ENCODE measurements around the gene OPN1SW.

Gene OPN1SW

DNA sequence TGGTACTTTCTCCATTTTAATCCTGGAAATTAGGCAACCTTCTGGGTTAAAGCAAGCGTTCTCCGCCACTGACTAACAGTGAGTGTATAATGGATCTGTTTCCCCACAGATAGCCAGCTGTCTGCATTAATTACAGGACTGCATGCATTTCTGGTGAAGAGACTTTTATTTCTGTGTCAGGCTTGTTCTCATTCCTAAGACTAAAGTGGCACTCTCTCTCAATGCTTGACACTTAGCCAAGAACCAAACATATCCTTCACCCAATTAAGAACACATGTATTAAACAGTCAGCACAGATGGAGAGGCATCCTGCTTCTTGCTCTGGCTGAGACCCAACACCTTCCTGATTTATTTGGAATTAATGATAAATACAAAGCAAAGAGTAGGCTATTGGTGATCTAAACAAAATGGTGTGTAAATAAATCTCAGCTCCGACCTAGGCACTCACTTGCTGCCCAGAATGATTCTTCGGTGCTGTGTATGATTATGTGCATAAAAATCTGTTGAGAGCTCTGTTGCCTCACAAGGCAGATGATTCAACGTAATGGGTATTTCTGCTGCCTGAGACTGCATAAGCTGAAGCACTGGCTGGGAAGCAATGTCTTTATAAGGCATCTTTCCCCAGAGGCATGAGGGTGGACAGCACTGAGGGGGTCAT lies 19.6 kb downstream of the OPN1SW start:
- no peak for DNase-seq

DNA sequence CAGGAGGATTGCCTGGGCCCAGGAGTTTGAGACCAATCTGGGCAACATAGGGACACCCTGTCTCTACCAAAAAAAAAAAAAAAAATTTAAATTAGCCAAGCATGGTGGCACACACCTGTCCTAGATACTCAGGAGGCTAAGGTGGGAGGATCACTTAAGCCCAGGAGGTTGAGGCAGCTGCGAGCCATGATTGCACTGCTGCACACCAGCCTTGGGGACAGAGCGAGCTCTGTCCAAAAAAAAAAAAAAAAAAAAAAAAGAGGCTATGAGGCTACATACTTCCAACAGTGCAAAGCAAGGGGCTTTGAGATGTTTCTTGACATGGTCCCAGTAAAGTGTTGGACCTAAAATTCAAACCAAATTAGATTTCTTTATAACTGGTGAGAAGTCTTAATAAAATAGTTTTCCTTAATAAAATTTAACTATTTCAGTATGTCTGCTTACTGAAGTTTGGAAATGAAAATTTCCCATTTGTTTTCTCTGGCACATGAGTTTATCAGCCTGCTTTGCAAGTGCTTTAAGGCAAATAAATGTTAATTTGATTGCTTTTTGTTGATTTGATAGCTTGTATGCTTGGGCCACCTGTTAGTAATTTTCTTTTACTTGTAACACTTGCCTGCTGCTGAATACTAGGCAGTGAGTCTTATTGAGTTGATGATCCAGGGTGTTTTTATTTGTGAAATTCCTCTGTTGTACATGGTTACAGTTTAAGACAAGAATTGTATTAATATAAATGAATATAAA lies 20.3 kb downstream of the OPN1SW start:
- DNase-seq: no peak

DNA sequence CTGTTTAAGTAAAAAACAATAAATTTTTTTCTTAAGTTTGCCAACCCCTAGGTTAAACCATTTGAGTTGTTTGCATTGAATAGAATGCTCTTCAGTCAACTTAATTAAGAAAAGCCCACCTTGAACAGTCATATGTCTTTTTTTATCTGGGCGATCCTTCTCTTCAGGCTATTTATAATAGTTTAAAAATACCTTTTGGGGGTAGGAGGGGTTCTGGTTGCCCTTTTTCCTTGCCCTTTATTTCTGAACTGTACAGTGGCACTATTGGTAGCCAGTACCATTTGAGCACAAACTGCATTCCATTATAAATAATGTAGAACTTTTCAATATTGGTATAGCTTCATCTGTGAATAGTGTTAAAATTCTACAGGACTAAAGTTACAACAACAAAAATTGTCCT lies 23.3 kb downstream of the OPN1SW start:
- no peak for DNase-seq

DNA sequence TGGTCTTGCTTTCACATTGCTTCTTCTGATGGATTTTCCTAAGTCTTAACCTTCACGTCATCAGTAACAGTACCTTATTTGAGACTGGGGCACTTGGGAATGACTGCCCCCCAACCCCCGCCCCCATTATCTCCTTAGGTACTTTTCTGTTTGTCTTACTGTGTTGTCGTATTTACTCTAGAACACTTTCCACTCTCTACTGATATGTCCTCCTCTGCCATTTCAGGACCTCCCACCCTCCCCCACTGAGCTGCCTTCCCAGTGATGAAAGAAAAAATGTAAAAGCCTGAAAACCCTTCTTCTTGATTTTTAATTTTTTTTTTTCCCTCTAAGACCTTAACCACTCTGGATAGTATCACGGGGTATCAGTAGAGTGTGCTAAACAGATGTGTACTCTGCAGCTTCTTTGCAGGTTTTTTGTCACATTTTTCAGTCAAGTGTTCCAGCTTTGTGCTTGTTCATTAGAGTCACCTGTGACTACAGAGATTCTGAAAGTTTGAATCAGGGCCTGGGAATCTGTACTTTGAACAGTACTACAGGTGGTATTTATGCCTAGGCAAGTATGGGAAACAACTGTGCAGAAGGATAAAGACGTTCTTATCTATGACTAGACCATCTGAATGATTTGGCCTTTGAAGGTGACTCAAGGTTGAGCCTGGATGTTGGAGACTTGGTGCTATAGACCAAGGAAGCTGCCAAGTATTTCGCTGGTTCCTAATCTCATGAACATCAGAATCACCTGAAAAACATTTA lies 28.1 kb downstream of the OPN1SW start:
- no peak for DNase-seq

DNA sequence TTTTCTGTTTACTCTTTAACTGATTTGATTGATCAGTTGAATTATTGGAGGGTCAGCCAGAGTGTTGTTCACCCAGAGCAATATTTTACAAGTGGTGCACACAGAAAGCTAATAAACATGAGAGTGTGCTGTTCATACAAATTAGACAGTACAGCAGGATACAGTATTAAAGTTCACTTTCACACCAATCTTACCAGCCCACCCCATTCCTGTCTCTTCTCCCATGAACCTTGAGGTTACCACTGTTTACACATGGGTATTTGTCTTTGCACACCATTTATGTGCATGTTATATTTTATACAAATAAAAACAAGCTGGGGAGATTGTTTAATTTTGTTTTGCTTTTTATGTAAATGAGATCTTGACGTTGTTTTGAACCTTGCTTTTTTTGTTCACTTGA lies 29.9 kb downstream of the OPN1SW start:
- DNase-seq: no peak

DNA sequence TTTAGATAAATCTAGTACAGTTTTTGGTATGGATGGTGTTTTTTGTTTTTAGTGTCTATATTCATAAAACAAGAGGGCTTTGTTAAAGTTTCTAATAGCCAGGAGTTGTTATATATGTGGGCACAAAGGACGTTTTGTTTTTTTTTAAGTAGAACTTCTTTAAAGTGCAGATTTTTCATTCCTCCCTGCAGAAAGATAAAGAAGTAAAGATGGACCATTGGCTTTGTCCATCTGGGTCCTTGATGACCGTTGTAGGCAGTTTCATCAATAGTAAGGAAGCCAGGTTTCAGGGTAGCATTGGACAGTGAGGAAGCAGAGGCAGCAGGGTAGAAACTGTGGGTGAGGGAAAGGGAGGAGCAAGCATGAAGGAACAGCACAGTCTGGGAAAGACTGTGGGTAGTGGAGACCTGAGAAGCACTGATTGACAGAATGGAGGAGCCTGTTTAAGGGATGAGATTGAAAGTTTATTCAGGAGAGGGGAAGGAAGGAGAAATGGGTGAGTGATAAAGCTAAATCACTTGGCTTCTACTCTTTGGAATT lies 31.2 kb downstream of the OPN1SW start:
- no peak for DNase-seq

DNA sequence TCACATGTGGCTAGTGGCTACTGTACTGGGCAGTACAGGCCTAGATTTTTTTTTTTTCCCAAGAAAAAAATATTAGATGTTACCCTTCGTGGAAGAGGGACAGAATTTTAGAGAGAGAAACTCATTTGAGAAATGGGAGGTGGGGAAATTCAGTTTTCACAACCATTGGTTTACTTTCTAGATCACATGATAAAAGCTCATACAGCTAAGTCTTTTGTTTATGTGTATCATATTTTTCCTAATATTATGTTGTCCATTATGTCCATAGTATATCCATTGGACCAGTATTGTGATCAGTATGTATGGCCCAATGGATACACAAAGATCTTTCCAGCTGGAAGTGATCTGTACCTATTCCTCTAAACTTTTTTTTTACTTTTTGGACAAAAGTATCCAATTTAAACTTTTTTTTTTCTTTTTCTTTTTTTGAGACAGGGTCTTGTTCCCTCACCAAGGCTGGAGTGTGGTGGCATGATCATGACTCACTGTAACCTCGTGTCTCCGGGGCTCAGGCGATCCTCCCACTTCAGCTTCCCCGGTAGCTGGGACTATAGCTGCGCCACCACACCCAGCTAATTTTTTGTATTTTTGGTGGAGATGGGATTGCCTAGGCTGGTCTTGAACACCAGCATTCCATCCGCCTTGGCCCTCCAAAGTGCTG lies 32.4 kb downstream of the OPN1SW start:
- DNase-seq: no peak

DNA sequence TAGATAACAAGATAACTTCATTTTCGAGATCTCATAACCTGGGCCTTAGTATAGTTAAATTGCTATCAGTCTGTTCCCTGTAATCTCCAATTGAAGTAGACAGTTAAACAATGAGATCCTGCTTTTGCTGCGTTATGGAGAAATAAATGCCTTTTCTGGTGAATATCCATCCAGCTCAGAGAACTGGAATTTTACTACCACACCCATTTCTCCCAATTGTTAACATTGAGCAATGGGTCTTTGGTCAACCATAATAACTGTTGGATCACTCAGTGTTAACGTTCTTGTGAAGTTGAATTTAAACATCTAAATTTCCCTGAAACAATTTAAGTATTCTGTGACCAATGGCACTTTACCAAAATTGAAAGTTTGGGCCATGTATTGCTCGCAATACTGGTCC lies 33.4 kb downstream of the OPN1SW start:
- no peak for DNase-seq

DNA sequence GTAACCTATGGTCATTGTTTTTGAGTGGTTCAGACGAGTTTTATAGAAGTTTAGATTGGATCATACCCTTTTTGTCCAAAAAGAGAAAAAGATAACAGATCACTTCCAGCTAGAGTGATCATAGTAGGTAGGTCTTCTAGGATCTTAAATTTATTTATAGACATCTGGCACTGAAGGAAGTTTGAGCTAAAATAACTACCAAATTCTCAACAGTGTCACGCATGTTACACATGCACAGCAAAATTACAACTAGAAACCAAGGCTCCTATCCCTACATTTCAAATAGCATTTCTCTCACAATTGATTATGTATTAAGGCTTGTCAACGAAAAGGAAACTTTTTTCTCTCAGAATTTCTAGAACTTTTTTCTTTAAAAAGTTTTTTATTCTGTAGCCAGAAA lies 34.1 kb downstream of the OPN1SW start:
- DNase-seq: no peak

DNA sequence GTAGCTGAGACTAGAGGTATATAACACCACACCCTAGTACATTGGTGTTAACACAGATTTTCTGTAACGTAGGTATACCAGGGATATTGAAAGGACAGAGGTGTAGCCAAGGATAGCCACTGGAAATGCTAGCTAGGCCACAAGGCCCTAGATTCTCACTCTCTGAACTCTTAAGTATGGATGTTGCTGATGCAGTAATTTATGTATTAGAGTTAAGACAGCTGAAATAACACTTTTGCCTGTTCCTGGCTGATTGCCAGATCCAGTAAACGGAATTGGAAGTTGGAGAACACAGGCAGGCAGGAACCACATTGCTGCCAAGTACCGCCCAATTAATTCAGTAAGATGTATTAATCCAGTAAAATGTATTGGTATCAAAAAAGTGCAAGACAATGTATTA lies 34.6 kb downstream of the OPN1SW start:
- DNase-seq: no peak

DNA sequence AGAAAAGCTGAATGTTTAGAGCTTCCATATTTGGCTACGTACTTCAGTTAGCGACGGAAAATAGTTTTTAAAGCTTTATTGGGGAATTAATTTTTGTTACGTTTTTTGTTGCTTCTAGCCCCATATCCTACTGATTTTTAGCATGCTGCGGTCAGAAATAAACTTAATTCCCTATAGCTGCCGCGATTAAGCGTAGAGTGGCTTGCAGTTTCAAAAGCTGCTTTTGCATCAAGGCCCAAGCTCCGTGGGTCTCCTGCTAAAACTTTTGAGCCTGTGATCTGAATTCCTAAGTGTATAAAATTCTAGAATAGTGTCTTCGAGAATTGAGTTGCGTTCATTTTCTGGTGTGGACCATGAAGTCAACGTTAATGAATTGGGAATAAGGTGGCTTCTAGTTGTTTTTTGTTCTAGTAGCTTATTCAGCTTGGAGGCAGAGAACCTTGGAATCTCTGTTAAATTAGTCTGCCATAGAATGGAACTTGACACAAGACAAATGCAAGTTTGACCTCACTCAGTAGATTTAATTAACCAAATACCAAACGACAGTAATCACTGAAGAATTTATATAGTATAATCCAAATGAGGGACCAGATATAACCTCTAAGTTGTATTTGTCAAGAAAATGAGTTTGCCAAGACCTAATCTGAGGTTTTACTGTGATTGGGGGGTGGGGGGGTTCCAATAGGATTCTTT lies 35.5 kb downstream of the OPN1SW start:
- DNase-seq: no peak

DNA sequence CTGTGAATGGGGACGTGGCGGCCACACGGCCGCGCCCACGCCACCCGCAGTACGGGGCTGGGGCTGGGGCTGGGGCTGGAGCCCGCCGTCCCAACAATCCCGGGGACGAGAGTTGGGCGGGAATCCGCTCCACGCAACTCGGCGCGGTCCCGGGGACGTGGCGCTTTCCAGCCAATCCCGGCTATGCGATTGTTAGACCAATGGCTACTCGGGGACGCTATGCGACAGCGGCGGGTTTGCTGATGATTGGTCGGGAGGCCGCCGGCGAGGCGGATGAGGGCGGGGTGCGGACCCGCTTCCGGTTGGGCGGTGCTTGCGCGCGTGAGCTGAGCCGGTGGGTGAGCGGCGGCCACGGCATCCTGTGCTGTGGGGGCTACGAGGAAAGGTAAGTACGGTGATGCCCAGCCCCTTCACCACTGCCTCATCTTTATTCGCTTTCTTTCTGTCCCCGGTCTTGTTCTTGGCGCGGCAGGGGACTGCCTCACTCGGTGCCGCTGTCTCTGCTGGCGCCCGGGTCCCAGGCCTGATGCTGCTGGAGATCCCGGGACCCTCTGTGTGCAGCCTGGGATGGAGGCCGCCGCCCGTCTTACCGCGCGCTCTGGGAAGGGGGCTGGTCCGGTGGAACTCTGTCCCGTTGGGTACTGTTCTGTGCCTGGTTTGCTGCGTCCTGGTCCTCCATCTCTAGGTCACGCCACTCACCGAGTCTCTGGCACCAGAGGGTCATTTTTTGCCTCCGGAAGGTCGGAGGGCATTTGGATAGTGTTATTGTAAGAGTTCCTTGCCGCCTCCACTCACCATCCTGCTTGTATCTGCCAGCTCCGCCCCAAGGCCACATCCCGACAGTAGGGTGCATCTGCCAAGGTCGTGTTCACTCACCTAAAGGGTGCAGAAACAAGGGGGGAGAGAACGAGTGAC lies 36.3 kb downstream of the OPN1SW start, which contains the start of gene CALU:
CALU (plus strand) TSS at position 312 of the 915 bp plus-strand sequence. CDS start 9,225 bp downstream, outside the sequence.
- peak; percentile 92 to 93 for DNase-seq

DNA sequence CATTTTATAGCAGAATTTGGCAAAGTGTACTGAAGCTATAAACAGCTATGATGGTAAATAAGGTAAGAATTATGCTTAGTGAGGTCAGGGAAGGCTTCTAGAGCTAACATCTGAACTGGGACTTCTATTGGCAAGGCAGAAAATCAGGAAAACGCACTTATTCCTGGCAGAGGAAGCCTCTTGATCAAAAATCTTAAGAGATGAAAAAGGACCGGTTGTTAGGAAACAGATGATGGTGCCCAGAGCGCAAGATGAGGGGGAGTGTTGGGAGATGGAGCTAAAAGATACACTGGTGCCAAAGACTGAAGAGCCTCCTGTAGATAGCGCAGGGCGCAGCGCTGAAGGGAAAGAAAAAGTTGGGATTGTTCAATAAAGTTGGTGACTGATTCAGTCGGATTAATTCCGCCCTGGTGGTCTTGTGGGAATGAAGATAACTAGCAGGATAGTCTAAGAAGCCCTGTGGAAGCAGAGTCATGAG lies 37.0 kb downstream of the OPN1SW start:
- no peak for DNase-seq

DNA sequence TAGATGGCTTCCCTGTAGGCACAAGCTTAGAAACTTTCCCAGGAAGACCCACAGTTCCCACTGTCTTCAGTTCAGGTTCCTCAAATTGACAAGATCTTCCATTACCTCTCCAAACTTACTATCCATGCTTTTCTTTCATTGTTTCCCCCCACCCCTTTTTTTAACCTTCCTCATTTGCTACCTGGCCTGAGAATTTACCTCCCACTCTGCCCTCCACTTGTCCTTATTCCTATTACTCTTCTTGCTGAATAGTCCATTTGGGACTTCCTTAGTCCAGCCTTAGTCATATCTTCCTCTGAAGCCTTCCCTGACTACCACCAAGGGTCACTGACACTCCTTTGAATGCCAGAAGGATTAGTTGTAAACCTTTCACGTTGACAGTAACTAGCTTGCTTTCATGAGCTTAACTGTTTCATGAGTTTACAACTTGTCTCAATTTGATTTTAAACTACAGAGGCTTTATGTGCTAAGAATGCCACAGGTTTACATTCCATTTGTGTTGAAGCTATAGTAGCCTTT lies 37.7 kb downstream of the OPN1SW start:
- no peak for DNase-seq

DNA sequence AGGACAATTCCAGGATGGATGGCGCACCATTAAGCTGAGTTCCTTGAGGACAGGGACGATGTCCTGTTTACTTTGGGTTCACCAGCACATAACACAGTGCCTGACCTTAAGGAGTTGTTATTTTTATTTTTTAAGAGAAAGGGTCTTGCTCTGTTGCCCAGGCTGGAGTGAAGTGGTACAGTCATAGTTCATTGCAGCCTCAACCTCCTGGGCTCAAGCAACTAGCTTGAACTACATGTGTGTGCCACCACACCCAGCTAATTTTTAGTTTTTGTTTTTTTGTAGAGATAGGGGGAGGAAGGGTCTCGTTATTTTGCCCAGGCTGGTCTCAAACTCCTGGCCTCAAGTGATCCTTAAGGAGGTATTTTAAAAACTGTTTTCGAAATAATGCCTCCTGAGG lies 38.2 kb downstream of the OPN1SW start:
- DNase-seq: no peak

DNA sequence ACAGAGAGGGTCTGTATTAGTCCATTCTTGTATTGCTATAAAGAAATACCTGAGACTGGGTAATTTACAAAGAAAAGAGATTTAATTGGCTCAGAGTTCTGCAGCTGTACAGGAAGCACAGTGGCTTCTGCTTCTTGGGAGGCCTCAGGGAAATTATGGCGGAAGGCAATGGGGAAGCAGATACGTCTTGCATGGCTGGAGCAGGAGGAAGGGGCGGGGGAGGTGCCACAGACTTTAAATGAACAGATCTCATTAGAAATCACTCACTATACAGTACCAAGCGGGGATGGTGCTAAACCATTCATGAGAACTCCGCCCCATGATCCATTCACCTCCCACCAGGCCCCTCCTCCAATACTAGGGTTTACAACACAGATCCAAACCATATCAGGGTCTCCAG lies 40.2 kb downstream of the OPN1SW start:
- peak in 1 of 2 donors; percentile 66 for DNase-seq

DNA sequence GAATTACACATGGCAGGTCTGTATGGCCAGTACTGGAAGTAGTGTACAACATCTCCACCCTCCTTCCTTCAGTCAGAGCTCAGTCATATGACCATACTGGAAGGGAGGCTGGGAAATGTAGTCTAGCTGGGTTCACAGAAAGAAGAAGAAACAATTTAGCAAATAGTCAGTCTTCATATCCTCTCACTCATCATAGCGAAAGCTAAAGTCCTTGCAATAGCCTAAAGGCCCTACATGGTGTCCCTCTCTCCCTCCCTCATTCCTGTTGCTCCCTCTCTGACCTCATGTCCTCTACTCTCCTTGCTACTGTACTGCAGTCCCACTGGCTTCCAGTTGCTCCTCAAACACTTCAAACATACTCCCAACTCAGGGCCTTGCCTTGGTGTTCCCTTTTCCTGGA lies 40.7 kb downstream of the OPN1SW start:
- no peak for DNase-seq

DNA sequence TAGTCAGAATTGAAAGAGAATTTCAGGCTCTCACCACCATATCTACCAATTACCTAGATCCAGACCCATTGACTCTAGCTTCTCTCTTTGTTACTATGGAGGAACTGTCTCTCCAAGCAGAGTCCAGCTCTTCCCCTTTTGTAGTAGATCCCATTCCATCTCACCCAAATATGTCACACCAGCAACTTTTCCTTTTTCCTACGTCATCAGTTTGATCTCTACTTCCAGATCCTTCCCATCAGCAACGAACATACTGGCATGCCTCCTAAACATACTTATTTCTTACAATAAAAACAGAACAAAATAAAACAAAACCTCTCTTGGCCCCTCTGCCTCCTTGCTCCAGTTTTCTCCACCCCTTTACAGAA lies 42.3 kb downstream of the OPN1SW start:
- no peak for DNase-seq

DNA sequence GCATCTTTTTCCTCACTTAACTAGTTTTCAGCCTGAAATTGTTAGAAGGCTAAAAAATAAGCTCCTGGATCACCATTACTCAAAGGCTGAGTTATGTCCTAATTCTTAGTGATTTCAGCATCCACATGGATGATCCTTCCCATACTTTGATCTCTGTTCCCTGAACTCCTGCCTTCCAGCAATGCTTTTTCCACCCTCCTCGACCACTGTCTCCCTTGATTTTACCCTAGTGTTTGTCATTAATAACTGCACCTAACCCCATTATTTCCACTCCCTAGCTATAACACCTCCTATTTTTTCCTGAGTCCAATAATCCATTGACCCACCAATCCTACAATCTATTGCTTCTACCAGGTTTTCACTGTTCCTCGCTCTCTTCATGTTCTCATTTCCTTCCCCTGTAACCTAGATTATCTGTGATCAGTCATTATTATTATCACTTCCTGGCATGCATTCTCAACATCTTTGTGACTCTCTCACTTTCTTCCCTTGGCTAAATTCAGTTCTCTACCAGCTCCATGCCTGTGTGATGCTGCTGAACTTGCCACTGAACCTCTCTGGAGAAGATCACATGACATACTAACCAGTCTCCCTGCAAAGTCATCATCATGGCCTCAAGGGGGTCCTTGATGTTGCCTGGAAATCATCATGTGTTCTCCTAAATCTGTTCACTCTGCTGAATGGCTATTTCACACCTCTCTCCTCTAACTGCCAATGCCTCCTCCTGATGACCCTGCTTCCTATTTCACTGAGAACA lies 42.9 kb downstream of the OPN1SW start:
- DNase-seq: no peak

DNA sequence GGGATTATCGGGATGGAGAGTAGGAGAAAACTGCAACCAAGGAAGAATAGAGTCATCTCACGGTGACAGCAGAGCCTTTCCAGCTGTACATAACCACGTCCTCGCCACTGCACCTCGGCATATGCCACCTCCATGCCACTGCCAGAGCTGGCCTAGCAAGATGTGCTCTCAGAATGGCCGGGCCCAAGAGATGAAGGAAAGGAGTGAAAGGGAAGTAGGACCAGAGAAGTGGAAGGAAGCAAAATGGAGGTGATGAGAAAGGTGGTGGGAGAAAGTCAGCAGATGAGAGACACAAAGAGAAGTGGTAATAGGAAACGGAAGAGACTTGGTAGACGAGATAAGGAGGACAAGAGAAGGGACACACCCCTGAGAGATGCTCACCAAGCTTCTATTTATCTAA lies 44.4 kb downstream of the OPN1SW start:
- no peak for DNase-seq

Data from CD4-positive, alpha-beta T cell treated with Interleukin-1 beta for 1 hour (primary cell).